GM19468 (cell line): ENCODE data around the gene WNT3A.
A peak's percentile ranks its signal among the peaks of the same experiment; 100 is the strongest.

ENCODE experiments used
- ATAC-seq: cut with Tn5 transposase; IDR thresholded peaks from one replicate; pipeline ENCODE4 v1.9.1; 2021; ENCODE audit warnings: mild to moderate bottlenecking, moderate library complexity, moderate number of reproducible peaks; ENCODE audit not compliant: unreplicated experiment; ENCODE audit errors: extremely low read depth

WNT3A gene

GRCh38 chr1:228030451-228031201 lies 23.8 kb downstream of the WNT3A start:
- no peak for ATAC-seq

DNA sequence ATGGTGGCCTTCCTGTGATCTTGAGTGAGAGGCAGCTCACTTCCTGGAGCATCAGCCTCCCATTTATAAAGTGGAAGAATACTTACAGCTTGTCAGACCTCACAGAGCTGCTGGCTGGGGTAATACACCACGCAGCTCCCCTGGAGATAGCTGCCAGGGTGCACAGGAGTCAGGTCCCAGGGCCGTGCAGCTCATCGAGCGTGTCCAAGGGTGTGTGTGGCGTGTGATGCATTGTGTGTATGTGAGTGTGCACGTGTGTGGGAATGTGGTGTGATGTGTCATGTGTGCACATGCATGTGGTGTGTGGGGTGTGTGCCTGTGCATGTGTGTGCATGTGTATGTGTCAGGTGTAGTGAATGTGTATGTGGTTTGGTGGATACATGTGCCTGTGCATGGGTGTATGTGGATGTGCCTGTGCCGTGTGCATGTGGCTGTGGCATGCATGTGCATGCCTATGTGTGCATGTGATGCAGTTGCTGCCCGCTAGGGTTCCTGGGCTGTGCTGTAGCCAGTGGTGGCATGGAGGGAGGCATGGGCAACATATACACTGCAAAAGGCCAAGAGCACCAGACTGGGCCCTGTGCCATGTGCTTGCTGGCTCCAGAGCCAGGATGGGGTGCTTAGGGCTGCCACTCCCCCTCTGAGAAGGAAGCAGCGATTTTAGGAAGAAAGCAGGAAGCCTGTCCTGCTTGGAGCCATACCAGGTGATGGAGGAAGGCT lies 24.6 kb downstream of the WNT3A start:
- no peak for ATAC-seq

- no peak for ATAC-seq
Measured at GRCh38 chr1:228032041-228032440, 25.2 kb downstream of the WNT3A start.

DNA sequence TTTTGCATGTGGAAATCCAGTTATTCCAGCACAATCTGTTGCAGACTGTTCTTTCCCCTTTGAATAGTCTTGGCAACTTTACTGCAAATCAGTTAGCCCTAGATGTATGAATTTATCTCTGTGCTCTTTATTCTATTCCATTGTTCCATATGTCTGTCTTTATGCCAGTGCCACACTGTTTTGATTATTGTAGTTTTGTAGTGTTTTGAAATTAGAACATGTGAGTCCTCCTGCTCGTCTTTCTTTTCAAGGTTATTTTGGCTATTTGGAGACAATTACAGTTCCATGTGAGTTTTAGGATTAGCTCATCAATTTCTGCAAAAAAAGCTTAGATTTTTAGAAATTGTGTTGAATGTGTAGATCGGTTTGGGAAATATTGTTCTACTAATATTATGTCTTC lies 26.6 kb downstream of the WNT3A start:
- no peak for ATAC-seq

GRCh38 chr1:228034954-228035837 lies 28.4 kb downstream of the WNT3A start:
- ATAC-seq, result no peak

DNA sequence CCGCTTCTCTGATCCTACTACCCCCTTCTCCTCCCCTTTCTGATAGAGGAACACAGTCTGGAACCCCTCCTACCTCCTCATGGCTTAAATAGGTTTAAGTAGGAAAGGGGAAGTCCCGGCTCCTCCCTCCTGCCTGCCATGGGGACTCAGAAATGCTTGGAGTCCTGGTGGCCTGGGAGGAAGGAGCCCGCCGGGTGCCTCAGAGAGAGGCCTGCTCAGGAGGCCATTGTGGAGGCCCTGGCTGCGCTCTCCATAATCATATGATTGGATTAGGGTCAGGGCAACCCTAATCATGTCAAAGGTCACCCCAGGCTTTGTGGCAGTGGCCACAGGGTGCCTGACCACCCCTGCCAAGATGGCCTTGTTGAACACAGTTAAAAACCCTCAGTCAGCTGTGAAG lies 29.0 kb downstream of the WNT3A start:
- no peak for ATAC-seq

DNA sequence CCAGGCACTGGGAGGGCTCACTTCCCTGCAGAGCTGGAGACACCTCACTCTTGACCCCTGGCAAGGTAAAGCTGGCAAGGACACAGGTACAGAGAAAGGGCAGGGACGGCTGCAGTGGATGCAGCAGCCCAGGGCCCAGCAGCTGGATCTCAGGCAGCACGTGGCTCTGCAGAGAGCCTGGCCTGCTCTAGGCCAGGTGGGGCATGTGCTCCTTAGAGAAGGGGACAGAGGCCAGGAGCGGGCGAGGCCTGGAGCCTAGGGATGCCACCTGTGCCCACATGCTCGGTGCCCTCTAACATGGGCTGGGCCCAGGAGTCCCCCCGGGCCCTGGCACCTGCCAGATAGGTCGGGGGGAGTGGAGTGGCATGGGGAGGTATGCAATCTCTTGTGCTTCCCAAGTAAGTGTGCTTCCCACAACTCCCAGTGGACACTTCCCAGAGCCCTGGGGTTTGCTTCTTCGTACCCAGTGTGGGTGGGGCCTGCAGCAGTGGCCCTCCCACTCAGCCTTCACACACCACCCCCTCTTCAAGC lies 30.0 kb downstream of the WNT3A start:
- ATAC-seq, result no peak

DNA sequence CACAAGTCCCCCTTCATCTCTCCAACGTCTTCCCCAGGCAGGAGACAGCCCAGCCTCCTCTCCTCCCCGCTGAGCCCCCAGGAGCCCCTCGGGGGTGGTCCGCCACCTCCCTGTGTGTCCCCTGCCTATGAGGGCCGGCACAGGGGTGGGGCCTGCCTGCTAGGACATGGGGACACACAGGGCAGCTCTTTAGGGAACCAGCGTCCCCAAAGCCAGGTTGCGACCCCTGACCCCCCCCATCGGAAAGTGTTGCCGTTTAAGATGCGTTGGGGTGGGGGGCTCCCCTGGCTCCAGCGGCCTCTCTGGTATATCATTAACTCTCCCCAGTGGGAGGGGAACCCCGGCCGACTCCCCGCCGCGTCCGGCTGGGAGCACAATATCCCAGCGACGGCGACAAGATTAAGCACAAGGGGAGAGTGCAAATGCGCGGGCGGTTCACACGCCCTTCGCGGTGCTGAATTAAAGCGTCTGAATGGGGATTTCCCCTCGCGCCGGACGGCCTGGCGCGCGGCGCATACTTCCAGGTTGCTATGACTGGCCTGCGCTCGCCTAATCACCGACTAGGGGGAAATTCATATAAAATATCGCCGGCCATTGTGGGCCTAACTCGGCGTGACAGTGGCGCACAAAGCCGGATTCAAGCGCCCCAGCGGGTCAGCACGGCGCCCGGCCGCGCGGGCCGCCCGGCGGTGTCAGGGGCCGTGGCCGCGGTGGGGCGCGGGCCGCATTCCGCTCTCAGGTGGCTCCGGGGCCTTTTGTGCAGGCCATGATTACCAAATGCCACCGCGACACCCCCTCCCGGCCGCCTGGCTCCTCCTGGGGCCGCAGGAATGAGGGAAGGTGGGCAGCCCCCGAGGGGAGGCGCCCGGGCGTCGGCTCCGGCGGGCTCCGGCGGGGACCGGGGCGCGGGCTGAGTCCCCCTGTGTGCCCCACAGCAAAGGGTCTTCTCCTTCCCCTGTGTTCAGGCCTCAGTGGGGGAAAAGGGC lies 30.9 kb downstream of the WNT3A start:
- peak; percentile 72 for ATAC-seq

DNA sequence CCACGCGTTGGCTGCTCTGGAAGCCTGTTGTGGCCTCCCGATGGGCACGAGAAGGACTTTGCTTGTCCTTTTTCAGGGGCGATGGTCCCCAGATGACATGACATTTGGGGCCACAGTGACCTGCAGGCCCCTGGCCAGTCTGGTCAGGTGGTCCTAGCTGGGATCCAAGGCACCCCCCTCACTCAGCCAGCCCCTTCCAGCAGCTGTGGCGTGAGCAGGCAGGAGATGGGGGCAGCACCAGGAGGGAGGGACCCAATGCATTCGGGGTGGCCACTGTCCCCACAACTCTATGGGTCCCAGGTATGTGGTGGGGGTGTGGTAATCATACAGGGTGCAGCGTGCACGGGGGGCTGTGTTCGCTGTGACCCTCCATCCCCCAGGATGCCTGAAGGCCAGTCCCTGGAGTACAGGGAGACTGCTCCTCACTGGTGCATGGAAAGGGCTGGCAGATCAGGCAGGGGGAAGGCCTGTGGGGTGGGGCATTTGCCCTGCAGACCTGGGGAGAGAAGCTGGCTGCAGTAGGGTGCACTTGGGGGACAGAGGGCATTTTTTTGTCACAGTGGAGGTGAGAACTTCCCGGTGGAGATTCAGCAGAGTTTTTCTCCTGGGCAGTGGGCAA lies 31.7 kb downstream of the WNT3A start:
- ATAC-seq, result no peak

DNA sequence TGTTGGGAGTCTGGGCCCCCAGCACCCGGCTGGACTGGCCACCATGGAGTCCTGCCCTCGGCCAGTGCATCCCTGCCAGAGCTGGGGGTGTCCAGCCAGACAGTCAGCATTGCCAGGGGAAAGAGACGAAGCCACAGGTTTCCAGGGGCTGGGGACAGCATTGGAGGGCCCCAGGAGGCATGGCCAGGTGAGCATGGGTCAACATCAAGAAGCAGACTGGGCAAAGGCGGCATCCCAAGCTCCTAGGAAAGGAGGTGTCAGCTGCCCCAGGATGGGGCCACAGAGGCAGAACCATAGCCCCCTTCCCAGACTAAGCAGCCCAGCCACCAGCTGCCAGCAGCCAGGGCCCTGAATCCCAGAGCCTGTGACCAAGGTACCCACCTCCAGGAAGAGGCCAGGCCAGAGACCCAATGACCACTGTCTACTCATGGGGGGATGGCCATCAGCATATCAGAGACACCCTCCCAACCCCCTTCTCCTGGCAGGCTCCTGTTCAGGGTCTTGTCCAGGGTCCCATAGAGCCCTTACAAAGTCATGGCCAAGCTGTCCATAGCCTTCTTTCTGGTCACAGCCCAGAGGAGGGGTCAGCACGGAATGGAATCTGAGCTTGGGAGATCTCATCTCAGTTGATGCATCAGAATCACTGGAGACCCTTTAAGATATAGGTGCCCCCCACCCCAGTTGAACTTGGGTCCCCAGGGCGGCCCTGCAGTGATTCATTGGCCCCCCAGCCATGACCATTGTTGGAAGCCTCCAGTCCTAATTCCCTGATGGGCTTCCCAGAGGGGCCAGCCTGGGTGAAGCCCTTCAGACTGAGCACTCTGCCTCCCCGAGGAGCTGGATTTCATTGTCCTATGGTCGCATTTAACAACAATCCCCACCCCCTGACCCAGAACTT lies 32.5 kb downstream of the WNT3A start:
- no peak for ATAC-seq

DNA sequence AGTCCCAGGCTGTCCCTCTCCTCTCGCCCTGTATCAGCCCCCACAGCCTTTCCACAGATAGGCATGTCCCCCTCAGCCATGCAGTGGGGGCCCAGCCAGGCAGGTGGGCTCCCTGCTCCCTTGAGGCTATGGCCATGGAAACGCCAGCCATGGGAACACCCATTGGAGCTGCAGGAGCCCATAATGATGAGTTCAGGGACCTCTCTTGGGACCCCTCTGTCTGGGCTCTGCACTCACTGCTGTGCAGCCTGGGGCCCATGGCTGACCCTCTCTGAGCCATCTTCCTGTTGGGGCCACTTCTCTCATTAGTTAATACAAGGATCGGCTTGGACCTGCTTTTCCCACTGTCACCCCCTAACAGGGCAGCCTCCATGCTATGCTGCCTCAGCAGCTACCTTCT lies 33.2 kb downstream of the WNT3A start:
- no peak for ATAC-seq

- ATAC-seq, result no peak
Measured at GRCh38 chr1:228041316-228041715, 34.5 kb downstream of the WNT3A start.

DNA sequence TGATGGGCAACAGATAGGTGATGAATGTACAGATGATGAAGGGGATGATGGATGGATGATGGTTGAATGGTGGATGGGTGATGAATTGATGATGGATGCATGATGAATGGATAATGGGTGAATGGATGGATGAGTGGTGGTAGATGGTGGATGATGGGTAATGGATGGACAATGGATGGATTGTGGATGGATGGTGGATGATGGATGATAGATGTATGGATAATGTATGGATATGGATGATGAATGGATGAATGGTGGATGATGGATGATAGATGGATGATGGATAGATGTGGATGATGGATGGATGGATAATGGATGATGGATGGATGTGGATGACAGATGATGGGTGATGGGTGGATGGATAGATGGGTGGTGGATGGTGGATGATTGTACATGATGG lies 35.7 kb downstream of the WNT3A start:
- no peak for ATAC-seq

DNA sequence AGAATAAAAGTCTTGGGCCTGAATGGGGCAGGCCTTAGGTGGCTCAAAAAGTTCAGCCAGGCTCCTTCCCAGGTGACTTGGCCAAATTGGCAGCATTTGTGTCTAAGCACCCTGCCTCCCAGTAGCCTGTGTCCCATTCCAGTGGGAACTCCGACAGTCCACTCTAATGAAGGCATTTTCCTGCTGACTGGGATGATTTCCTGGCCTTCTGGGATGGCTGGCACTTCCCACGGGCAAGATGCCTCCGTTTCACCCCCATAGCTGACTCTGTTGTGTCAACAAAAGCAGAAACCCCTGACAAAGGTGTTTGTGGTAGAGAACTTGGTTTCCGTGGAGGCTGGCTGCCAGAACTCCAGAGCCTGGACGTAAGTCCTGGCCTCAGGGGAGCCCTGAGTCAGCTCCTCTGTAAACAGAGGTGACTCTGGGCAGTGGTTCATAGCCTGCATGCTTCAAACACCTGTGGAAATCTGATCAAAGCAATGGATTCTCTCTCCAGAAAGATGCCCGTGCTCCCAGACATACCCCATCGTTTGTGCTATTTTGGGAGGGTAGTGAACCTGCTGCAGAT lies 36.6 kb downstream of the WNT3A start:
- ATAC-seq, result no peak

DNA sequence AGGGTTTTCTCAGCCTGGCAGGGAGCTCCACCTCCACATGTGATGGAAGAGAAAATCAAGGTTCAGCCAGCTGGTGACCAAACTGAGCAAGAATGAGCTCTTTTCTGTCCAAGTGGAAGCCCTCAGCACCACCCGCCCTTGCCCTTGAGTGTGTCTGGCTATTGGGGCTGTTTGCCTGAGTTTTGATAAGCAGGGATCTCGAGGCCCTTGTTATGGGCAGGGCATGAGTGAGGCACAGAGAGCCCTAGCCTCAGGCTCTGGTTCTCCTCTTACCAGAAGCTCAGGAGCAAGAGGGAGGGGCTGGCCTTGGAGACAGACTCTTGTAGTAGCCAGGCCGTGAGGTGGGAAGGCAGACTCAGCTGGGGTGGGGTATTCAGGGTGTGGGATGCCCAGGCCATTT lies 38.2 kb downstream of the WNT3A start:
- no peak for ATAC-seq

DNA sequence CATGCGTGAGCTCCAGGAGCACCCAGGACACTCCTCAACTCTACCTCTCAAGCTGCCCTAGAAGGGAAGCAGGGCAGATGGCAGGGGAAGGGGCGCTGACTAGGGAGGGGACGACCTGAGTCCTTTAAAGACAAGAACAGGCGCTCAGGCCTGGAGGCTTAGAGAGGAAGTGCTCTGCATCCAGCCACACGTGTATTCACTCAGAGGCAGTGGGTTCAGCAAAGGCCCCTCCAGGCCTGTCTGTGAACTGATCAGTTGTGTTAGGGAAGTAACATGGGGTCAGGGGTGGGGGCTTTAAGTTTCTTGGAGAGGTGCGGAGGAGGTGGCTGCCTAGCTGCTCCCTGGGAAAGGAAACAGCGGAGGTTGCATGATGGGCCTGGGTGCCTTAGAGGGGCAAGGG lies 38.6 kb downstream of the WNT3A start:
- ATAC-seq, result no peak

DNA sequence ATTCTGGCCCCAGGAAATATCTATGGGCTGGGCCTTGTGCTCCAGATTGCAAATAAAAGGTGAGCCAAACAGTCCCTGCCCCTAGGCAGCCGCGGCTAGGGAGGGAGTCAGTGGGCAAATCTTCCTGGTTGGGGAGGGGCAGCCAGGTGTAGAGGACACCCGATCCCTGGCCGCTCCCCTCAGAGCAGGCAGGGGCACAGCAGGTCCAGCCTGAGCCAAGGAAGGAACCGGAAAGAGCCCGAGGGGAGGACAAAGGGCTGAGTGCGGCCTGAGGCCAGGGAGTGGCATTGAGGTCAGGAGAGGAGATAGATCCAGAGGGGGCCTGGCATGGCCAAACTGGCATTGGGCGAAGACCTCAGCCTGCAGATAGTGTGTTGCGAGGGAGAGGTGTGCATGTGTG lies 39.1 kb downstream of the WNT3A start:
- no peak for ATAC-seq
